CMK (cell line): Measurements from ENCODE around the gene UGT2A3.

Source experiments
- DNase-seq: peaks from one replicate; pipeline ENCODE4 v3.0.0-alpha.2; 2010; ENCODE audit warnings: low read depth

UGT2A3 gene

DNA sequence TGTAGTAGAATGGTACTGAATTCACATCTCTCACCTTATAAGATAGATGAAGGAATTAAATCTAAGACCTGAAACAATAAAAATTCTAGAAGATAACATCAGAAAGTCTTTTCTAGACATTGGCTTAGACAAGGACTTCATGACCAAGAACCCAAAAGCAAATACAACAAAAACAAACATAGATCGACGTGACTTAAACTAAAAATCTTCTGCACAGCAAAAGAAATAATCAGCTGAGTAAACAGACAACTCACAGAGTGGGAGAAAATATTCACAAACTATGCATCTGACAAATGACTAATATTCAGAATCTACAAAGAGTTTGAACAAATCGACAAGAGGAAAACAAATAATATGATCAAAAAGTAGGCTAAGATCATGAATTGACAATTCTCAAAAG lies 38.8 kb downstream of the UGT2A3 start:
- DNase-seq: no peak

GRCh38 chr4:68909385-68909784 lies 42.2 kb downstream of the UGT2A3 start:
- DNase-seq: no peak

DNA sequence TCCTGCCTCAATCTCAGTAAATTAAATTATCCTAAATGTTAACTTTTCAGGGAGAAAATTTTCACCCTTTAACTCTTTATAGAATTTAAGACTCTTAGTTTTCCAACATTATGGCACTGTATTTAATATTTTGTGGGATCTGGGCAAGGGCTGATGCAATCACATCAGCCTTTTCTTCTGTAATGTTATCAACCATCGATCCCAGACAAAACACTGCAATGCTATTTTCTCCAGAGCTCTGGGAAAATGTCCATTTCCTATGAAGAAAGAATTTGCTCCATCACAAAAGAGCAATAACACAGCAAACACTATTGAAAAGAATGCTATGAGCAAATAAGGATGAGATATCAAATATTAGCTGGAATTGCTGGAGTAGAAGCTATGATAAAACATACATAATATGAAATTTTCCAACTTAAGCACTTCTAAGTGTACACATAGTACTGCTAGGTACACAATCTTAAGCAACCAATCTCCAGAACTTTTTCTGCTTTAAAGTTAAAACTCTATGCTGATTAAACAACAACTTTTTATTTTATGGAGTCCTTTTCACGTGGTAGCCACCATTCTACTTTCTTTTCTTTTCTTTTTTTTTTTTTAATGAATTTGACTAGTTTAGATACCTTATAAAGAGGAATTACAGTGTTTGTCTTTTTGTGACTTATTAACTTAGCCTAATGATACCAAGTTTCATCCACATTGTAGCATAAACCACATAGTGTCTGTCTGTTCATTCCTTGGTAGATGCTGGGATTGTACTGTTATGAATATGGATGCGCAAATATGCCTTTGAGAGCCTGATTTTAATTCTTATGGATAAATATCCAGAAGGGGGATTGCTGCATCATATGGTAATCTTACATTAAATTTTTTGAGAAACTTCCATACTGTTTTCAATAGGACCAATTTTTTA lies 43.6 kb downstream of the UGT2A3 start:
- no peak for DNase-seq

DNA sequence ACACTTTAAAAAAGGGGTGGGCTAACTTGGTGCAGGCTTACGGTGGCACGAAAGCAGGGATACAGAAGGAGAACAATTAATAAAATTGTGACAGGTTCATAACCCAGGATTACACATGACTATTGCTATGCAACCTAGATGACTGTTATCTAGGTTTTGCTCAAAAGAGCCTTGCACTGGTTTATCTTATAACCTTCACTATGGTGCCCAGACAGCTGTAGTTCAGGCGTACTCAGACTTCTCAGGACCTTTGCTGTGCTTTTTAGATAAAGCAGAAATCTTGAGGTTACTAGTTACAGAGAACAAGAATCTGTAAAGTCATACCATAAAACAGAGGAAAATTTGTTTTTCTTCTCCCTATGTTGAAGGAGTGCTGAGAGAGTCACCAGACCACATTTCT lies 44.4 kb downstream of the UGT2A3 start:
- no peak for DNase-seq

GRCh38 chr4:68906780-68907137 lies 44.8 kb downstream of the UGT2A3 start:
- no peak for DNase-seq

DNA sequence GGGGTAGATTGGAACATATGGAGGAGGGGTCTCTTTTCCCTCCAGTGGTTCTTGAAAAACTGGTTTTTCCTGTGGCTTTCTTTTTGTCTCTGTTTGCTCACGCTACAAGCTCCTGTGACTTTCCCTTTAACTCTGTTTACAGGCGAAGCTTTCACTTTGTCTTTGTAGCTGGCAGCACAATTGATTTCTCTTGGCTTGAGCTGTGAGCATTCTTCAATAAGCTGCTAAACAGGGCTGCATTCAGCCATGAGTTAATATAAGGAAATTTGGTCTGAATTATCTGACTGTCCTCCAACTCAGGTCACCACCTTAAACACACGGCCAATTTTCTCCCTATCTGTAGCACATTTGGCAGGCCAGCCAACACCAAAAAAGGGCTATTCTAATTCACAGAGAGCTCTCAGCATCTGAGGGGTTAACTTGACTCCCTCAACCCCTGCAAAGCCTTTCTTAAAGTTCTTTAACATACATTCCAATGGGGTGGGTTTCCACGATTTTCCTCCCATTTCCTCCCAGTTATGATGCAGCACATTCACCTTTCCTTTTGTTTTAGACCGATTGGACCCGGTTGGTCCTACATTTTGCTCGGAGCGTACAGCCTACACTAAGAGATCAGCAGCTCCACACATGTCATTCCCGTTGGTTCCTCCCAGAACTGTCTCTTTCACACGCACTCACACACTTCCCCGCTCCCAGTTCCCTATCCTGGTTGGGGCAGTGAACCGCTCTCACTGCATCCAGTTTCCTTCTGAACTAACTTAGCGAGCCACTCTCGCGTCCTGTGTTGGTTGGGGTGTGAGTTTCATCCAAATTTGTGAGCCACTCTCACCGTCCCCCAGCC lies 45.4 kb downstream of the UGT2A3 start:
- DNase-seq: no peak

GRCh38 chr4:68905598-68905938 lies 46.0 kb downstream of the UGT2A3 start:
- DNase-seq: no peak

DNA sequence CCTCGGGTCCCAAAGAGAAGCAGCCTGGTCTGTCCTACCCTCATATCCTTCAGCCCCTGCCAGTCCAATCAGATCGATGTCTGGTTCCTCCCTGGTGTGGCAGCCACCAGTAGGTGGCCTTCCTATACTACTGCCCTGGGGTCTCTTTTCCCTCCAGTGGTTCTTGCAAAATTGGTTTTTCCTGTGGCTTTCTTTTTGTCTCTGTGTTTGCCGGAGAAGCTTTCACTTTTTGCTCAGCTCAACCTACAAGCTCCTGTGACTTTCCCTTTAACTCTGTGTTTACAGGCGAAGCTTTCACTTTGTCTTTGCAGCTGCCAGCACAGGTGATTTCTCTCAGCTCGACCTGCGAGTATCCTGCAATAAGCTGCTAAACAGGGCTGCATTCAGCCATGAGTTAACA lies 46.8 kb downstream of the UGT2A3 start:
- DNase-seq: no peak

- DNase-seq: no peak
Observed at GRCh38 chr4:68896749-68897148, 54.9 kb downstream of the UGT2A3 start.

- no peak for DNase-seq
Observed at GRCh38 chr4:68895561-68896198, 55.9 kb downstream of the UGT2A3 start.

DNA sequence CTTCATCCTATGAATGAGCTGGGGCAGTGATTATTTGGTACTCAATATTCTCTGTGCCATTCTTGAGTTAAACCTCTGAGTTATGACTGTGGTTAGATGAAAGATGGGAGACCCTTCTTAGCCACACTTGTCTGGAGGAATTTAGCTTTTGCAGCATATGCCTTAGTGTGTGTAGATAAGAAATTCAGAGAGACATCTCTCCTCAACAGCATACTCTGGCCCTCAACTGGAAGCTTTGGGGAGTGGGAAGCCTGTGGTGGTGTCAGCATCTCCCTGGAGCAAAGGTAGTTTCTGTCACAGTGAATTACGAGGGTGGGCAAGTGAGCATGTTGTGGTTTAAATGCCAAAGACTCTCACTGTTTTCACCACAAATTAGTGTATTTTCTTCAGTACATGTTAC lies 58.7 kb downstream of the UGT2A3 start:
- DNase-seq: no peak

GRCh38 chr4:68891678-68892077 lies 59.9 kb downstream of the UGT2A3 start:
- no peak for DNase-seq

GRCh38 chr4:68885545-68885944 lies 66.1 kb downstream of the UGT2A3 start:
- no peak for DNase-seq

- DNase-seq: no peak
Observed at GRCh38 chr4:68883870-68884269, 67.7 kb downstream of the UGT2A3 start.
